ENCODE results near the gene MDK.

The MDK gene

DNA sequence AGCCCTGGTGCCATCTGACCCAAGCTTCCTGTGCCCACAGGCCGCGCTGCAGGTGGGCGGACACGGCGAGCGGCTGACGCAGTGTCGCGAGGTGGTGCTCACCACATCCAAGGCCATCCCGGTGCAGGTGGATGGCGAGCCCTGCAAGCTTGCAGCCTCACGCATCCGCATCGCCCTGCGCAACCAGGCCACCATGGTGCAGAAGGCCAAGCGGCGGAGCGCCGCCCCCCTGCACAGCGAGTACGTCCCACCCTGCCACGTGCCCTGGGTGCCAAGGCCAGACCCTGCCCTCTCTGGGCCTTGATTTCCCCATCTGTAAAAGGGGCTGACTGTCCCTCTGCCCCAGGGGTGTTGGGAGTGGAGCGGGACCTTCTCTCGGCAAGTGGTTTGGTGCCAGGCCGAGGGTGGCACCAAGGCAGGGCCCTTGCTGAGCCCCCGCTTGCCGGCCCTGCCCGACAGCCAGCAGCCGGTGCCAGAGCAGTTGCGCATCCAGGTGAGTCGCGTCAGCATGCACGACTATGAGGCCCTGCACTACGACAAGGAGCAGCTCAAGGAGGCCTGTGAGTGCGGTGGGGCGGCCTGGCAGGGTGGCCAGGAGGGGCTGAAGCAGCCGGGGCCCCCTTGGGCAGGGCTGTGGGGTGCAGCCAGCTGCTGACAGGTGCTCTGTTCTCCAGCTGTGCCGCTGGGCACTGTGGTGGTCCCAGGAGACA, 5.9 kb upstream of the MDK start:
- H2BK5ac ChIP-seq (ENCODE audit: low read length) = no peak overlapping the region
- no peak overlapping the region for H4K8ac ChIP-seq (ENCODE audit: low read depth, low read length)
- no peak for DNase-seq
- no peak overlapping the region for H4K5ac ChIP-seq (ENCODE audit: low read length)
- no peak overlapping the region for H3K4me3 ChIP-seq (ENCODE audit: low read length)
- H3K27ac ChIP-seq (ENCODE audit: low read depth, low read length) = no peak overlapping the region
- no peaks in the 10 kb centered on the region for H3K79me1 ChIP-seq (ENCODE audit: low read length)
- no peak overlapping the region for H3K23ac ChIP-seq (ENCODE audit: low read length)
- no peak overlapping the region for H3K56ac ChIP-seq (ENCODE audit: low read length)
- H3K18ac ChIP-seq (ENCODE audit: low read length) = no peak overlapping the region
- peaks cover 4% of the 10 kb centered on the region for H3K36me3 ChIP-seq (ENCODE audit: control insufficient read depth, insufficient read depth, low read length)
- H2BK15ac ChIP-seq (replicated peaks; ENCODE audit: low read depth) = no peak overlapping the region
- no peak overlapping the region for H3K4me2 ChIP-seq (ENCODE audit: low read length)
- WGBS (ENCODE audit: extremely low coverage, insufficient coverage, low lambda C conversion rate) = no CpG with 5 or more reads among the region's 38 CpGs
- no peaks in the 10 kb centered on the region for H3K27me3 ChIP-seq (ENCODE audit: insufficient read depth, low read length, poor library complexity)
- no peak overlapping the region for H2BK120ac ChIP-seq (ENCODE audit: low read depth, low read length)
- no peaks in the 10 kb centered on the region for H3K79me2 ChIP-seq (ENCODE audit: control insufficient read depth, insufficient read depth, low read length)
- no peak overlapping the region for H3K4ac ChIP-seq (ENCODE audit: low read depth, low read length)
- H3K4me1 ChIP-seq (ENCODE audit: control insufficient read depth, low read depth, low read length) = no peaks in the 10 kb centered on the region
- H3K9ac ChIP-seq (ENCODE audit: low read length) = no peak overlapping the region
- no peak overlapping the region for H2AK5ac ChIP-seq (ENCODE audit: low read length)

DNA sequence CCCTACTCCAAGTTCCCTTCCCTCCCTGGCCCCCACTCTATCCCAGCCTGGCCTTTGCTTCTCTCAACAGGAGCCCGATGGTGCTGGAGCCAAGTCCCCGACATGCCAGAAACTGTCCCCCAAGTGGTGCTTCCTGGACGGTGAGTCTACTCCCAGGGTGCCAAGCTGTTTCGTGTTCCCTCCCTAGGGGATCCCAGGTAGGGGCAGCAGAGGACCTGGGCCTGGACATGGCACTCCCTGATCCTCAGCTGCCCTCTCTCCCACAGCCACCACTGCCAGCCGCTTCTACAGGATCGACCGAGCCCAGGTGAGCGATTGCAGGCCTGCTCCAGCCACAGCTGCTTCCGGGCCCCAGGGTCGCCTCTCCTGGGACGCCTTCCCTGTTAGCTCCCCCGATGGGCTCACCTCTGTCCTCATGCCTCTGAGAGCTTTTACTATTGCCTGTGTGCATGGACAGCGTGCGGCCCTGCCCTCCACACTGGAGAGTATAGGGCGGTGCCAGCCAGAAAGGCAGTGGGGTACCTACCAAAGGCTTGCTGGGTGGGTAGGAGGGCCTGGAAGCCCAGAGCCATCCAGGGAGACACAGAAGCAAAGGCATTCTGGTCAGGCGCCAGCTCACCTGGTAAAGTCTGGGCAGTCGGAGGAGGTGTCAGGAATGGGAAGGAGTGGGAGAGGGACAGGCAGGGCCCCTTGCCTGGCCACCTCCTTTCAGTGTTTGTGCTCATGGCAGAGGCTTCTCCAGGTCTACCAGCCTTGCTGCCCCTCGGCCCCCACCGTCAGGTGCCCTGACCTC, 5.0 kb upstream of the MDK start:
- no CpG with 5 or more reads among the region's 19 CpGs for WGBS (ENCODE audit: extremely low coverage, insufficient coverage, low lambda C conversion rate)
- H3K79me2 ChIP-seq (ENCODE audit: control insufficient read depth, insufficient read depth, low read length) = no peaks in the 10 kb centered on the region
- no peak overlapping the region for H4K8ac ChIP-seq (ENCODE audit: low read depth, low read length)
- H3K27me3 ChIP-seq (ENCODE audit: insufficient read depth, low read length, poor library complexity) = no peaks in the 10 kb centered on the region
- H3K4me1 ChIP-seq (ENCODE audit: control insufficient read depth, low read depth, low read length) = no peaks in the 10 kb centered on the region
- H3K4me2 ChIP-seq (ENCODE audit: low read length) = no peak overlapping the region
- H2BK120ac ChIP-seq (ENCODE audit: low read depth, low read length) = no peak overlapping the region
- no peak overlapping the region for H3K18ac ChIP-seq (ENCODE audit: low read length)
- peaks cover 4% of the 10 kb centered on the region for H3K36me3 ChIP-seq (ENCODE audit: control insufficient read depth, insufficient read depth, low read length)
- no peak for DNase-seq
- no peak overlapping the region for H3K9ac ChIP-seq (ENCODE audit: low read length)
- no peaks in the 10 kb centered on the region for H3K79me1 ChIP-seq (ENCODE audit: low read length)
- H2BK5ac ChIP-seq (ENCODE audit: low read length) = no peak overlapping the region
- no peak overlapping the region for H3K56ac ChIP-seq (ENCODE audit: low read length)
- H2BK15ac ChIP-seq (replicated peaks; ENCODE audit: low read depth) = no peak overlapping the region
- H3K27ac ChIP-seq (ENCODE audit: low read depth, low read length) = no peak overlapping the region
- H3K4ac ChIP-seq (ENCODE audit: low read depth, low read length) = no peak overlapping the region
- H3K23ac ChIP-seq (ENCODE audit: low read length) = no peak overlapping the region
- no peak overlapping the region for H2AK5ac ChIP-seq (ENCODE audit: low read length)
- no peak overlapping the region for H3K4me3 ChIP-seq (ENCODE audit: low read length)
- no peak overlapping the region for H4K5ac ChIP-seq (ENCODE audit: low read length)

DNA sequence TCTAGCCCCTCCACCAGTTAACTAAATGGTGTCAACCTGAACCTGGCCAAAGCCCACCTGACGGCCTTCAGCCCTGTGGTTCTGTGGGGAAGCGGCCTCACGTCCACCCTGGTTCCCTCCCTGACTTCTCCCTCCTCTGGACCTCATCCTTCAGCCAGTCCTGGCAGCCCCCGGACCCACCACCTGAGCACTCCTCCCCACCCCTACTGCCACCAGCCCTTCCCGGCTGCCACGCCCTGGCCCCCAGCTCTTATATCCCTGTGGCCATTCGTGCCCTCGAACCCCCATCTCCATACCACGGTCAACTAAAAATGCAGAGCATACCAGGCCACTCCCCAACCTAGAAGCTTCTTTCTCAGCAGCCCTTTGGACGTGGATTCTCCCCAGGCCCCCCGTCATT, 4.2 kb upstream of the MDK start:
- no peaks in the 10 kb centered on the region for H3K79me1 ChIP-seq (ENCODE audit: low read length)
- H3K27ac ChIP-seq (ENCODE audit: low read depth, low read length) = no peak overlapping the region
- no CpG with 5 or more reads among the region's 11 CpGs for WGBS (ENCODE audit: extremely low coverage, insufficient coverage, low lambda C conversion rate)
- no peak overlapping the region for H3K4me2 ChIP-seq (ENCODE audit: low read length)
- H2BK15ac ChIP-seq (replicated peaks; ENCODE audit: low read depth) = no peak overlapping the region
- no peak overlapping the region for H2BK120ac ChIP-seq (ENCODE audit: low read depth, low read length)
- peaks cover 4% of the 10 kb centered on the region for H3K36me3 ChIP-seq (ENCODE audit: control insufficient read depth, insufficient read depth, low read length)
- no peak overlapping the region for H3K9ac ChIP-seq (ENCODE audit: low read length)
- no peaks in the 10 kb centered on the region for H3K27me3 ChIP-seq (ENCODE audit: insufficient read depth, low read length, poor library complexity)
- no peaks in the 10 kb centered on the region for H3K4me1 ChIP-seq (ENCODE audit: control insufficient read depth, low read depth, low read length)
- H3K4me3 ChIP-seq (ENCODE audit: low read length) = no peak overlapping the region
- H3K18ac ChIP-seq (ENCODE audit: low read length) = no peak overlapping the region
- H4K8ac ChIP-seq (ENCODE audit: low read depth, low read length) = no peak overlapping the region
- H3K4ac ChIP-seq (ENCODE audit: low read depth, low read length) = no peak overlapping the region
- no peak overlapping the region for H3K56ac ChIP-seq (ENCODE audit: low read length)
- no peak overlapping the region for H3K23ac ChIP-seq (ENCODE audit: low read length)
- no peak overlapping the region for H4K5ac ChIP-seq (ENCODE audit: low read length)
- no peaks in the 10 kb centered on the region for H3K79me2 ChIP-seq (ENCODE audit: control insufficient read depth, insufficient read depth, low read length)
- no peak for DNase-seq
- H2AK5ac ChIP-seq (ENCODE audit: low read length) = no peak overlapping the region
- H2BK5ac ChIP-seq (ENCODE audit: low read length) = no peak overlapping the region

DNA sequence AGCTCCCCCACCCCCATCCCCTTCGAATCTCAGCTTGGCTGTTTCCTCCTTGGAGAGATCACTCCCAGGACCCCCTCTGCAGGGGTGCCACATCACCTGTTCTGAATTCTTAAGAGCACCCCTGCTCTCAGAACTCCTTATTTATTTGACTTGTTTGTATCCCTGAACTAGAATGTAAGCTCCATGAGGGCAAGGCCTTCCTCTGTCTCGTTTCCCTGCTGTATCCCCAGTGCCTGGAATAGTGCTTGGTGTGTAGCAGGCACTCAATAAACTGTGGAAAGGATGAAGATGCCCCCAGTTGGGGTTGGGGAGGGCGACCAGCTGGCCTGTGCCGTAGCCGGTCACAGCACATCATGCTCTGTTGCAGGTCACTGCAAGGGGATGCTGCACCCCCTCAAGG, 3.6 kb upstream of the MDK start:
- no peak for DNase-seq
- H3K79me1 ChIP-seq (ENCODE audit: low read length) = no peaks in the 10 kb centered on the region
- no peak overlapping the region for H3K4me2 ChIP-seq (ENCODE audit: low read length)
- no peak overlapping the region for H4K5ac ChIP-seq (ENCODE audit: low read length)
- H2BK120ac ChIP-seq (ENCODE audit: low read depth, low read length) = no peak overlapping the region
- no peak overlapping the region for H4K8ac ChIP-seq (ENCODE audit: low read depth, low read length)
- H3K36me3 ChIP-seq (ENCODE audit: control insufficient read depth, insufficient read depth, low read length) = peaks cover 4% of the 10 kb centered on the region
- no peak overlapping the region for H3K23ac ChIP-seq (ENCODE audit: low read length)
- H2BK15ac ChIP-seq (replicated peaks; ENCODE audit: low read depth) = no peak overlapping the region
- no peak overlapping the region for H2AK5ac ChIP-seq (ENCODE audit: low read length)
- H3K4ac ChIP-seq (ENCODE audit: low read depth, low read length) = no peak overlapping the region
- H3K18ac ChIP-seq (ENCODE audit: low read length) = no peak overlapping the region
- H3K4me1 ChIP-seq (ENCODE audit: control insufficient read depth, low read depth, low read length) = peaks cover 1% of the 10 kb centered on the region
- H3K9ac ChIP-seq (ENCODE audit: low read length) = no peak overlapping the region
- H3K56ac ChIP-seq (ENCODE audit: low read length) = no peak overlapping the region
- H3K4me3 ChIP-seq (ENCODE audit: low read length) = no peak overlapping the region
- H3K27me3 ChIP-seq (ENCODE audit: insufficient read depth, low read length, poor library complexity) = no peaks in the 10 kb centered on the region
- no peak overlapping the region for H2BK5ac ChIP-seq (ENCODE audit: low read length)
- whole genome bisulfite sequencing (ENCODE audit: extremely low coverage, insufficient coverage, low lambda C conversion rate) = no CpG with 5 or more reads among the region's 5 CpGs
- H3K27ac ChIP-seq (ENCODE audit: low read depth, low read length) = no peak overlapping the region
- no peaks in the 10 kb centered on the region for H3K79me2 ChIP-seq (ENCODE audit: control insufficient read depth, insufficient read depth, low read length)

DNA sequence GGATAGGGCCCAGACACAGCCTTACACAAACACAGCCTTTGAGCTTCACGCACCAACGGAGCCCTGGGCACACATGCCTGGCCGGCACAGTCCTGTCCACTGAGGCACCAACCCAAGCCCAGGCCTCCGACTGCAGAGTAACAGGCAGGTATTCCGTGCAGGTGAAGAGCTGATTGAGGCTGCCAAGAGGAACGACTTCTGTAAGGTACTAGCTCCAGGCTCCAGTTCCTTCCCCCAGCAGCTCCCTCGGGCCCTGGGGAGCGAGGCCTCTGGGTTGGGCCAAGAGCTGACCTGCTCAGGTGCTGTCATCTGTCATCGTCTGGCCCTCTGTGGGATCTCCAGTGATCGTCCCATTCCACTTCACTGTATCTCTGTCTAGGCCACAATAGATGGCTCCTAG, 3.2 kb upstream of the MDK start:
- Histone ChIP-seq H3K36me3 (ENCODE audit: control insufficient read depth, insufficient read depth, low read length) (peaks cover 4% of the 10 kb centered on the region), H2BK120ac (ENCODE audit: low read depth, low read length) (no peak overlapping the region), H3K27me3 (ENCODE audit: insufficient read depth, low read length, poor library complexity) (no peaks in the 10 kb centered on the region), H3K4ac (ENCODE audit: low read depth, low read length) (no peak overlapping the region), H3K27ac (ENCODE audit: low read depth, low read length) (no peak overlapping the region), H3K56ac (ENCODE audit: low read length) (no peak overlapping the region), H2BK5ac (ENCODE audit: low read length) (no peak overlapping the region), H3K79me1 (ENCODE audit: low read length) (no peaks in the 10 kb centered on the region), H3K4me2 (ENCODE audit: low read length) (no peak overlapping the region), H4K5ac (ENCODE audit: low read length) (no peak overlapping the region), H2BK15ac (replicated peaks; ENCODE audit: low read depth) (no peak overlapping the region), H3K4me1 (ENCODE audit: control insufficient read depth, low read depth, low read length) (peaks cover 3% of the 10 kb centered on the region), H3K23ac (ENCODE audit: low read length) (no peak overlapping the region), H3K4me3 (ENCODE audit: low read length) (no peak overlapping the region), H3K79me2 (ENCODE audit: control insufficient read depth, insufficient read depth, low read length) (no peaks in the 10 kb centered on the region), H3K18ac (ENCODE audit: low read length) (no peak overlapping the region), H2AK5ac (ENCODE audit: low read length) (no peak overlapping the region), H4K8ac (ENCODE audit: low read depth, low read length) (no peak overlapping the region), H3K9ac (ENCODE audit: low read length) (no peak overlapping the region)
- no CpG with 5 or more reads among the region's 10 CpGs for WGBS (ENCODE audit: extremely low coverage, insufficient coverage, low lambda C conversion rate)
- no peak for DNase-seq
